ENCODE results near the gene YEATS2. TPM values are rescaled to one million over a fixed set of nuclear protein-coding genes. Genes with fewer than 3 reads are reported as not detected.

YEATS2 gene
- polyA plus RNA-seq, 3 donors: 4.2 to 33.0 (median 5.0) TPM

DNA sequence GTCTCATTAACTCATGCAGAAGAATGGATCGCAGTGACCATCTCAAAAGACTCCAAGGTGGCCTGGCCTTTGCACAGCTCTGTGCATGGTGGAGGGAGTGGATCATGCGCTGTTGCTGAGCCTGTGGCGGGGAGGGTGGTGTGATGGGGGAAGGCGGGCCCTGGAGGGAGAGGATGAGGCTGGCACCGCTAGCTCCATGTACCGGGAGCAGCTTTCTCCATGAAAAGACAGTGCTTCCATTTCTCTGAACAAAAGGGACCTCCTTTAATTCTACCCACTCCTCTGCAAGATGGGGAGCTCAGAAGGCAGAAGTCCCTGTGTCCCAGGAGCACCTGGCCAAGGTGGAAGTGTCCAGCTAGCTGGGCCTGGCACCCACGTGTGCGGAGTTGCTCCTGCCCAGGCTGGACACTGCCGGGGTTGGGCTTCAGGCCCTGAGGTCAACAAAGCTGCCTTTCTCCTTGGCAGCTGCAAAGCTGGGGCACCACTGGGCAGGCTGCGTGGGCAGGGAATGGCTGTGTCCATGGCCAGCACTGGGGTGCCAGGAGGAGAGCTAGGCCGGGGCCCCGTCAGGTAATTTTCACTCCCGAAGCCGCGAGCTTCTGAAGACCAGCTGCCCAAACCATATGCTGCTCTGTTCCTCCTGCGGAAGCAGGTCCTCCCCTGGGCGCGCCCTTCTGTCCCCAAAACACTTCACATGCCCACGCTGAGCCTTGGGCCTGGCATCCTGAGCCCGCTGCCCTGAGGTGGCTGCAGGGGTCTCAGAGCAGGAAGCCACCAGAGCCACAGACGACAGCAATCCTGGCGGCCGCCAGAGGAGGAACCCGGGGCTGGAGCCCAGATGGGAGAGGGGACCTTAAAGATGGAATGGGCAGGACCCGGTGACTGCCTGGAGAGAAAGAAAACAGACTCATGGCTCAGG, 121.4 kb downstream of the YEATS2 start:
- Mint-ChIP-seq H3K4me3 (no peak overlapping the region), H3K27ac (no peak overlapping the region), H3K9me3 (peaks cover 0 to 2% (median 0%) of the 10 kb centered on the region in 7 donors), H3K36me3 (peaks cover 29 to 43% of the 10 kb centered on the region in 2 donors), H3K4me1 (peaks cover 1% of the 10 kb centered on the region), H3K27me3 (ENCODE audit: low read depth in 3 of 3) (peaks cover 0 to 6% (median 5%) of the 10 kb centered on the region in 3 donors)
- Histone ChIP-seq H3K27ac (ENCODE audit: low read depth in 1 of 2, low read length in 2 of 2) (no peak overlapping the region), H4K20me1 (ENCODE audit: insufficient read depth, low read length) (no peaks in the 10 kb centered on the region), H3K4me1 (ENCODE audit: control insufficient read depth in 1 of 2, insufficient read depth in 2 of 2, low read length in 2 of 2) (peaks cover 3% of the 10 kb centered on the region in 2 donors), H3K9me3 (replicated peaks in 1 of 2; ENCODE audit: control insufficient read depth in 1 of 2, insufficient read depth in 1 of 2, low read length in 2 of 2) (no peaks in the 10 kb centered on the region), H3K27me3 (ENCODE audit: control insufficient read depth in 2 of 2, insufficient read depth in 2 of 2, low read length in 2 of 2) (no peaks in the 10 kb centered on the region), H3K4me3 (replicated peaks in 1 of 3; ENCODE audit: low read depth in 2 of 3, low read length in 3 of 3) (no peak overlapping the region), H3K36me3 (replicated peaks in 1 of 2; ENCODE audit: control insufficient read depth in 1 of 2, insufficient read depth in 2 of 2, low read length in 2 of 2) (peaks cover 7 to 20% of the 10 kb centered on the region in 2 donors), H2AFZ (ENCODE audit: insufficient read depth, low read depth, low read length, poor library complexity, severe bottlenecking) (no peak overlapping the region), H3K79me2 (ENCODE audit: insufficient read depth, low read length) (no peaks in the 10 kb centered on the region), H3K9ac (ENCODE audit: insufficient read depth, low read length, poor library complexity, severe bottlenecking) (no peak overlapping the region), H3K4me2 (replicated peaks; ENCODE audit: extremely low read depth, low read length, poor library complexity, severe bottlenecking) (no peak overlapping the region)
- TF ChIP-seq, protein P1, sequence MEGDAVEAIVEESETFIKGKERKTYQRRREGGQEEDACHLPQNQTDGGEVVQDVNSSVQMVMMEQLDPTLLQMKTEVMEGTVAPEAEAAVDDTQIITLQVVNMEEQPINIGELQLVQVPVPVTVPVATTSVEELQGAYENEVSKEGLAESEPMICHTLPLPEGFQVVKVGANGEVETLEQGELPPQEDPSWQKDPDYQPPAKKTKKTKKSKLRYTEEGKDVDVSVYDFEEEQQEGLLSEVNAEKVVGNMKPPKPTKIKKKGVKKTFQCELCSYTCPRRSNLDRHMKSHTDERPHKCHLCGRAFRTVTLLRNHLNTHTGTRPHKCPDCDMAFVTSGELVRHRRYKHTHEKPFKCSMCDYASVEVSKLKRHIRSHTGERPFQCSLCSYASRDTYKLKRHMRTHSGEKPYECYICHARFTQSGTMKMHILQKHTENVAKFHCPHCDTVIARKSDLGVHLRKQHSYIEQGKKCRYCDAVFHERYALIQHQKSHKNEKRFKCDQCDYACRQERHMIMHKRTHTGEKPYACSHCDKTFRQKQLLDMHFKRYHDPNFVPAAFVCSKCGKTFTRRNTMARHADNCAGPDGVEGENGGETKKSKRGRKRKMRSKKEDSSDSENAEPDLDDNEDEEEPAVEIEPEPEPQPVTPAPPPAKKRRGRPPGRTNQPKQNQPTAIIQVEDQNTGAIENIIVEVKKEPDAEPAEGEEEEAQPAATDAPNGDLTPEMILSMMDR (IDR thresholded peaks at IDR 0.05): no peak
- WGBS (ENCODE audit: insufficient coverage): 89% methylated on average over 18 of the region's 25 CpGs
- intact Hi-C loops (cut with micrococcal nuclease): no loop called here
- DNase-seq: no peak

DNA sequence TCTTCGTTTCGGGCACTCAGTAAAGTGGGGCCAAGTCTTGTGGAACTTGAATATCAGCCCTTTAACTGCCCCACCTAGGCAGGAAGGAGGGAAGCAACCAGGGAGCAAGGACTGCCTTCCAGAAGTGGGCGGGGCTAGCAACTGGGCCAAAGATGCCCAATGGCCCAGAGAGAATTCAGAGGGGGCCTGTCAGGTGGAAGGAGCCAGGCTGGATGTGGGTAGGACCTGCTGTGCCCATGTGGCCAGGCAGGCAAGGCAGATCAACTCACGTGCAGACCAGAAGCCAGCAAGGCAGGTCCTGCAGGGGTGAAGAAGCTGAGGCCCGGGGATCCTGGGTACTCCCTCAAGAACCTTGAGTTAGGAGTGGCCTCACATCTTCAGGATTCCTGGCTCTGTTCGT, 122.2 kb downstream of the YEATS2 start:
- Histone ChIP-seq H3K9me3 (replicated peaks in 1 of 2; ENCODE audit: control insufficient read depth in 1 of 2, insufficient read depth in 1 of 2, low read length in 2 of 2) (no peaks in the 10 kb centered on the region), H3K27ac (ENCODE audit: low read depth in 1 of 2, low read length in 2 of 2) (no peak overlapping the region), H3K9ac (ENCODE audit: insufficient read depth, low read length, poor library complexity, severe bottlenecking) (no peak overlapping the region), H3K79me2 (ENCODE audit: insufficient read depth, low read length) (no peaks in the 10 kb centered on the region), H3K4me3 (replicated peaks in 1 of 3; ENCODE audit: low read depth in 2 of 3, low read length in 3 of 3) (no peak overlapping the region), H4K20me1 (ENCODE audit: insufficient read depth, low read length) (peaks cover 6% of the 10 kb centered on the region), H2AFZ (ENCODE audit: insufficient read depth, low read depth, low read length, poor library complexity, severe bottlenecking) (no peak overlapping the region), H3K4me2 (replicated peaks; ENCODE audit: extremely low read depth, low read length, poor library complexity, severe bottlenecking) (no peak overlapping the region), H3K27me3 (ENCODE audit: control insufficient read depth in 2 of 2, insufficient read depth in 2 of 2, low read length in 2 of 2) (peaks cover 0 to 5% of the 10 kb centered on the region in 2 donors), H3K36me3 (replicated peaks in 1 of 2; ENCODE audit: control insufficient read depth in 1 of 2, insufficient read depth in 2 of 2, low read length in 2 of 2) (peaks cover 7 to 20% of the 10 kb centered on the region in 2 donors), H3K4me1 (ENCODE audit: control insufficient read depth in 1 of 2, insufficient read depth in 2 of 2, low read length in 2 of 2) (peaks cover 11 to 12% of the 10 kb centered on the region in 2 donors)
- peaks cover 9% of the 10 kb centered on the region for H3K4me1 Mint-ChIP-seq
- H3K27ac Mint-ChIP-seq: peak overlapping the region in 2 of 7 donors; percentile 20 to 55
- intact Hi-C loops (cut with micrococcal nuclease): no loop called here
- no peak overlapping the region for H3K4me3 Mint-ChIP-seq
- WGBS (ENCODE audit: insufficient coverage): 96% methylated on average over 6 of the region's 6 CpGs
- peaks cover 0 to 2% (median 0%) of the 10 kb centered on the region in 7 donors for H3K9me3 Mint-ChIP-seq
- no peak for DNase-seq
- peaks cover 5 to 15% (median 8%) of the 10 kb centered on the region in 3 donors for H3K27me3 Mint-ChIP-seq (ENCODE audit: low read depth in 3 of 3)
- H3K36me3 Mint-ChIP-seq: peaks cover 33 to 39% of the 10 kb centered on the region in 2 donors
- TF ChIP-seq, protein P1 (IDR thresholded peaks at IDR 0.05): no peak
